ENCODE data around the gene ITGA6.
A peak's percentile ranks its signal among the peaks of the same experiment; 100 is the strongest.
"Not testable (repeated sequence)": the region's sequence is repeated elsewhere in the genome, so short reads cannot be mapped to it uniquely, and the experiment has no call there.

Gene ITGA6

GRCh38 chr2:172533687-172534086 is 106.3 kb downstream of the ITGA6 start:
- no peak for DNase-seq

- no peak for DNase-seq
Measured at GRCh38 chr2:172535119-172535518, 107.7 kb downstream of the ITGA6 start.

GRCh38 chr2:172537851-172538250 is 110.5 kb downstream of the ITGA6 start:
- DNase-seq, result not testable (repeated sequence)

GRCh38 chr2:172539767-172540166 is 112.4 kb downstream of the ITGA6 start:
- no peak for DNase-seq

- DNase-seq, result no peak
Measured at GRCh38 chr2:172540421-172540820, 113.0 kb downstream of the ITGA6 start.

GRCh38 chr2:172545408-172546075 is 118.2 kb downstream of the ITGA6 start:
- DNase-seq, result no peak

GRCh38 chr2:172549131-172549530 is 121.7 kb downstream of the ITGA6 start:
- DNase-seq, result no peak

- not testable (repeated sequence) for DNase-seq
Measured at GRCh38 chr2:172549802-172550201, 122.4 kb downstream of the ITGA6 start.

GRCh38 chr2:172550419-172550818 is 123.0 kb downstream of the ITGA6 start:
- DNase-seq, result no peak

- no peak for DNase-seq
Measured at GRCh38 chr2:172551271-172551670, 123.9 kb downstream of the ITGA6 start.

GRCh38 chr2:172552547-172553291 is 125.3 kb downstream of the ITGA6 start:
- DNase-seq, result peak; percentile 29

- DNase-seq, result no peak
Measured at GRCh38 chr2:172554352-172555271, 127.2 kb downstream of the ITGA6 start.

- DNase-seq, result no peak
Measured at GRCh38 chr2:172555272-172555521, 127.8 kb downstream of the ITGA6 start.

Measured in T1000 (cell line).